AG04450 (cell line): ENCODE results near the gene MSANTD2. TPM values are rescaled to one million over a fixed set of nuclear protein-coding genes. Genes with fewer than 3 reads are reported as not detected.

Experiments
- CTCF ChIA-PET: fragments of 300-600, 350-600 bp; formaldehyde crosslinking; extraction: SDS; loops from one replicate; lab custom pipeline; 2022; ENCODE audit warnings: antibody characterized with exemption, inconsistent platforms; lab: Charles Lee
- POLR2A ChIA-PET: fragments of 350-600 bp; formaldehyde crosslinking; extraction: SDS; loops from one replicate; lab custom pipeline; 2021; ENCODE audit warnings: antibody characterized with exemption, inconsistent platforms; lab: Yijun Ruan, JAX
- DNase-seq: peaks from one replicate; pipeline ENCODE4 v3.0.0-alpha.2; 2011; ENCODE audit warnings: low read depth, low spot score
- H3K27ac ChIP-seq: one replicate; pipeline ENCODE4 v1.5.1; 2012; ENCODE audit warnings: low read depth, low read length, control low read depth
- H3K27me3 ChIP-seq: one replicate; pipeline ENCODE4 v1.6.0; 2012; ENCODE audit warnings: low read length; ENCODE audit not compliant: control insufficient read depth, insufficient read depth
- H3K4me3 ChIP-seq: 2 replicates; pipeline ENCODE4 v1.5.1; 2011; ENCODE audit warnings: mild to moderate bottlenecking, low read depth, low read length, control low read depth
- H3K9me3 ChIP-seq: 2 replicates; pipeline ENCODE4 v1.5.1; 2012; ENCODE audit warnings: low read length; ENCODE audit not compliant: control insufficient read depth, insufficient read depth
- CTCF ChIP-seq: IDR thresholded peaks from 2 replicates; pipeline ENCODE4 v1.5.1; 2011; ENCODE audit warnings: low read depth, low read length, control low read depth, inconsistent platforms
- polyA plus RNA-seq: library from polyadenylated mRNA; depleted of rRNA; stranded (reverse); fragments of >200 nt; gene quantifications from 2 replicates; pipeline ENCODE4 v1.2.3, GENCODE V29; 2011

MSANTD2 gene
- polyA plus RNA-seq, 1 experiment = 9.8 TPM

- no peak for TF ChIP-seq CTCF
- ChIA-PET CTCF (interaction anchor here (0.9 to 5.8 kb wide), 5 partner anchors 28 to 208 kb away, joined by 3 to 164 read pairs (median 24); partner anchors contain the start of genes SIAE and SPA17), POLR2A (no interaction called here)
- Histone ChIP-seq H3K9me3 (no peaks in the 10 kb centered on the region; the same call in 1 of the 2 replicates), H3K4me3 (peak overlapping the region; percentile 41), H3K27me3 (peaks cover 58% of the 10 kb centered on the region), H3K27ac (no peak overlapping the region)
- no peak for DNase-seq
Observed at GRCh38 chr11:124839128-124839971, 39.1 kb upstream of the MSANTD2 start.

GRCh38 chr11:124838805-124839127, 38.6 kb upstream of the MSANTD2 start:
- Histone ChIP-seq H3K9me3 (no peaks in the 10 kb centered on the region; the same call in 1 of the 2 replicates), H3K27me3 (peaks cover 52% of the 10 kb centered on the region), H3K27ac (no peak overlapping the region), H3K4me3 (no peak overlapping the region)
- DNase-seq = no peak
- TF ChIP-seq CTCF = no peak
- ChIA-PET POLR2A (no interaction called here), CTCF (interaction anchor here (0.9 to 5.8 kb wide), 14 partner anchors 8 to 422 kb away, joined by 3 to 164 read pairs (median 21); partner anchors contain the start of genes ROBO3, SIAE and SPA17)

- H3K9me3 ChIP-seq = no peaks in the 10 kb centered on the region; the same call in 1 of the 2 replicates
- ChIA-PET POLR2A (interaction anchor here (0.9 to 1.6 kb wide), 4 partner anchors 36 to 168 kb away, joined by 3 to 8 read pairs (median 5); no protein-coding TSS in a partner anchor), CTCF (interaction anchor here (0.6 to 5.8 kb wide), 45 partner anchors 9 to 1289 kb away, joined by 3 to 164 read pairs (median 5); partner anchors contain the start of genes ROBO3, SIAE and SPA17)
- no peak overlapping the region for H3K27ac ChIP-seq
- DNase-seq = peak; percentile 66
- peaks cover 44% of the 10 kb centered on the region for H3K27me3 ChIP-seq
- peak; percentile 81 for TF ChIP-seq CTCF
- no peak overlapping the region for H3K4me3 ChIP-seq
Observed at GRCh38 chr11:124837491-124837856, 37.3 kb upstream of the MSANTD2 start.

- POLR2A ChIA-PET = interaction anchor here (0.6 to 1.3 kb wide), 3 partner anchors 37 to 88 kb away, joined by 3 to 6 read pairs (median 5); no protein-coding TSS in a partner anchor
Observed at GRCh38 chr11:124835918-124836317, 35.7 kb upstream of the MSANTD2 start.

More at GRCh38 chr11:124835918-124836317, 35.7 kb upstream of the MSANTD2 start:
- no peaks in the 10 kb centered on the region; the same call in 1 of the 2 replicates for H3K9me3 ChIP-seq
- no peak for TF ChIP-seq CTCF
- CTCF ChIA-PET = interaction anchor here (0.6 to 5.8 kb wide), 41 partner anchors 15 to 1090 kb away, joined by 3 to 164 read pairs (median 5); partner anchors contain the start of genes ROBO3, SIAE and SPA17
- no peak overlapping the region for H3K4me3 ChIP-seq
- H3K27me3 ChIP-seq = peaks cover 44% of the 10 kb centered on the region
- H3K27ac ChIP-seq = no peak overlapping the region
- no peak for DNase-seq
